Loucy (cell line): ENCODE data around the gene DGCR6.
"Not testable (repeated sequence)": the region's sequence is repeated elsewhere in the genome, so short reads cannot be mapped to it uniquely, and the experiment has no call there.

Experiments used
- H2AFZ ChIP-seq: fragments of 200-600 bp; sonication (generic); 2 replicates; pipeline ENCODE4 v1.6.0; 2016; ENCODE audit warnings: antibody characterized with exemption, mild to moderate bottlenecking, low read length, moderate library complexity
- H3F3A ChIP-seq: fragments of 200-600 bp; 2 replicates; pipeline ENCODE4 v1.6.0; 2016; ENCODE audit warnings: antibody characterized with exemption, low read depth, mild to moderate bottlenecking
- H3K27me3 ChIP-seq: fragments of 200-600 bp; sonication (generic); 2 replicates; pipeline ENCODE4 v1.6.1; 2014; ENCODE audit warnings: low read length, mild to moderate bottlenecking; ENCODE audit not compliant: insufficient read depth, poor library complexity, severe bottlenecking
- H3K36me3 ChIP-seq: fragments of 200-600 bp; sonication (generic); 2 replicates; pipeline ENCODE4 v1.6.1; 2016; ENCODE audit warnings: low read length; ENCODE audit not compliant: insufficient read depth
- H3K4me1 ChIP-seq: fragments of 200-600 bp; sonication (generic); 2 replicates; pipeline ENCODE4 v1.5.1; 2014; ENCODE audit warnings: low read length, mild to moderate bottlenecking; ENCODE audit not compliant: insufficient read depth, poor library complexity, severe bottlenecking
- H3K4me2 ChIP-seq: fragments of 200-600 bp; sonication (generic); 2 replicates; pipeline ENCODE4 v1.6.0; 2014; ENCODE audit warnings: antibody characterized with exemption, low read length, low read depth, mild to moderate bottlenecking; ENCODE audit not compliant: poor library complexity, severe bottlenecking
- H3K4me3 ChIP-seq: fragments of 200-600 bp; sonication (generic); 2 replicates; pipeline ENCODE4 v1.5.1; 2014; ENCODE audit warnings: low read length, mild to moderate bottlenecking, mixed read lengths; ENCODE audit not compliant: poor library complexity, severe bottlenecking
- H3K79me2 ChIP-seq: fragments of 200-600 bp; sonication (generic); 2 replicates; pipeline ENCODE4 v1.6.1; 2014; ENCODE audit warnings: low read length; ENCODE audit not compliant: insufficient read depth
- H3K9ac ChIP-seq: fragments of 200-600 bp; sonication (generic); 2 replicates; pipeline ENCODE4 v1.6.0; 2014; ENCODE audit warnings: mild to moderate bottlenecking, low read depth, low read length, moderate library complexity; ENCODE audit not compliant: poor library complexity, severe bottlenecking
- H3K9me2 ChIP-seq: fragments of 200-600 bp; sonication (generic); replicated peaks from 2 replicates; pipeline ENCODE4 v1.6.1; 2016; ENCODE audit warnings: low read depth, low read length, mixed read lengths
- H3K9me3 ChIP-seq: fragments of 200-600 bp; sonication (generic); 2 replicates; pipeline ENCODE4 v1.6.1; 2014; ENCODE audit warnings: mild to moderate bottlenecking, antibody characterized with exemption, low read length, low read depth; ENCODE audit not compliant: insufficient read depth
- H4K20me1 ChIP-seq: fragments of 200-600 bp; sonication (generic); 2 replicates; pipeline ENCODE4 v1.6.0; 2014; ENCODE audit warnings: antibody characterized with exemption, low read length, mild to moderate bottlenecking; ENCODE audit not compliant: insufficient read depth, poor library complexity, severe bottlenecking
- CTCF ChIP-seq: fragments of 200-600 bp; sonication (generic); conservative IDR thresholded peaks from 2 replicates; pipeline ENCODE4 v1.5.1; 2014; ENCODE audit warnings: mild to moderate bottlenecking, antibody characterized with exemption, low read length
- EZH2phosphoT487 ChIP-seq: fragments of 200-600 bp; IDR thresholded peaks from 2 replicates; pipeline ENCODE4 v1.6.1; 2018; ENCODE audit warnings: antibody characterized with exemption, mild to moderate bottlenecking, moderate library complexity, borderline replicate concordance

The DGCR6 gene

GRCh38 chr22:18888115-18888514, 18.0 kb upstream of the DGCR6 start:
- H3K4me1 ChIP-seq: no peaks in the 10 kb centered on the region
- no peaks in the 10 kb centered on the region for H3K9me2 ChIP-seq
- no peaks in the 10 kb centered on the region for H3K9me3 ChIP-seq
- H3K36me3 ChIP-seq: no peaks in the 10 kb centered on the region
- TF ChIP-seq CTCF (no peak), EZH2phosphoT487 (no peak)
- no peaks in the 10 kb centered on the region for H3K27me3 ChIP-seq
- H4K20me1 ChIP-seq: no peaks in the 10 kb centered on the region
- H3K4me2 ChIP-seq: no peak overlapping the region
- no peaks in the 10 kb centered on the region for H3K79me2 ChIP-seq
- no peaks in the 10 kb centered on the region for H3F3A ChIP-seq
- no peak overlapping the region for H3K4me3 ChIP-seq
- no peak overlapping the region for H2AFZ ChIP-seq
- H3K9ac ChIP-seq: no peak overlapping the region

GRCh38 chr22:18890510-18891192, 15.5 kb upstream of the DGCR6 start:
- not testable (repeated sequence) for H4K20me1 ChIP-seq, H3F3A ChIP-seq, H3K36me3 ChIP-seq, H3K27me3 ChIP-seq, H3K4me2 ChIP-seq, H3K79me2 ChIP-seq, H3K9ac ChIP-seq, H3K9me2 ChIP-seq, H3K4me3 ChIP-seq, H2AFZ ChIP-seq, H3K4me1 ChIP-seq, H3K9me3 ChIP-seq

GRCh38 chr22:18893775-18894174, 12.3 kb upstream of the DGCR6 start:
- H3K4me3 ChIP-seq, H3K9me2 ChIP-seq: not testable (repeated sequence)

GRCh38 chr22:18896037-18896657, 10.0 kb upstream of the DGCR6 start:
- H3K9me2 ChIP-seq, H3K4me2 ChIP-seq, H3K4me3 ChIP-seq, H3K27me3 ChIP-seq, H3K79me2 ChIP-seq, H3K9me3 ChIP-seq, H3K4me1 ChIP-seq, H3F3A ChIP-seq, H2AFZ ChIP-seq, H3K9ac ChIP-seq, H3K36me3 ChIP-seq, H4K20me1 ChIP-seq: not testable (repeated sequence)

More at GRCh38 chr22:18893775-18894174, 12.3 kb upstream of the DGCR6 start:
- not testable (repeated sequence) for H3F3A ChIP-seq, H4K20me1 ChIP-seq, H3K4me1 ChIP-seq, H3K27me3 ChIP-seq, H3K79me2 ChIP-seq, H3K36me3 ChIP-seq, H3K9me3 ChIP-seq, H2AFZ ChIP-seq, H3K9ac ChIP-seq, H3K4me2 ChIP-seq

- not testable (repeated sequence) for H2AFZ ChIP-seq, H3K4me2 ChIP-seq, H3K9ac ChIP-seq, H3K9me2 ChIP-seq, H3K27me3 ChIP-seq, H3K4me1 ChIP-seq, H3K4me3 ChIP-seq, H3F3A ChIP-seq, H3K36me3 ChIP-seq, H3K79me2 ChIP-seq, H4K20me1 ChIP-seq, H3K9me3 ChIP-seq
Measured at GRCh38 chr22:18906410-18906745, 258 bp downstream of the DGCR6 start.
